Karpas-422 (cell line): ENCODE measurements around the gene ABHD16A. TPM values are rescaled to one million over a fixed set of nuclear protein-coding genes. Genes with fewer than 3 reads are reported as not detected.
A peak's percentile ranks its signal among the peaks of the same experiment; 100 is the strongest.

Experiments used
- DNase-seq: peaks from one replicate; pipeline ENCODE4 v3.0.0-alpha.2; 2015
- H2AFZ ChIP-seq: fragments of 200-600 bp; sonication (generic); 2 replicates; pipeline ENCODE4 v1.6.1; 2014; ENCODE audit warnings: antibody characterized with exemption, low read length, mixed read lengths
- H3K27ac ChIP-seq: fragments of 200-600 bp; sonication (generic); 2 replicates; pipeline ENCODE4 v1.5.1; 2014; ENCODE audit warnings: mild to moderate bottlenecking, low read length, moderate library complexity
- H3K27me3 ChIP-seq: fragments of 200-600 bp; sonication (generic); 2 replicates; pipeline ENCODE4 v1.6.1; 2014; ENCODE audit warnings: low read length, mixed read lengths
- H3K36me3 ChIP-seq: fragments of 200-600 bp; sonication (generic); 2 replicates; pipeline ENCODE4 v1.6.1; 2014; ENCODE audit warnings: low read length, mixed read lengths; ENCODE audit not compliant: insufficient read depth
- H3K4me1 ChIP-seq: fragments of 200-600 bp; sonication (generic); 2 replicates; pipeline ENCODE4 v1.6.1; 2014; ENCODE audit warnings: mild to moderate bottlenecking, low read length, mixed read lengths
- H3K4me2 ChIP-seq: fragments of 200-600 bp; sonication (generic); 2 replicates; pipeline ENCODE4 v1.6.1; 2014; ENCODE audit warnings: low read length, low read depth, mild to moderate bottlenecking; ENCODE audit not compliant: poor library complexity, severe bottlenecking
- H3K4me3 ChIP-seq: fragments of 200-600 bp; sonication (generic); 2 replicates; pipeline ENCODE4 v1.5.1; 2014; ENCODE audit warnings: mild to moderate bottlenecking, antibody characterized with exemption, low read length, mixed read lengths
- H3K79me2 ChIP-seq: fragments of 200-600 bp; sonication (generic); 2 replicates; pipeline ENCODE4 v1.6.1; 2014; ENCODE audit warnings: mild to moderate bottlenecking, low read length, mixed read lengths
- H3K9ac ChIP-seq: fragments of 200-600 bp; sonication (generic); 2 replicates; pipeline ENCODE4 v1.6.0; 2014; ENCODE audit warnings: low read length
- H3K9me2 ChIP-seq: fragments of 200-600 bp; sonication (generic), shearing (Covaris generic); replicated peaks from 2 replicates; pipeline ENCODE4 v1.6.0; 2014; ENCODE audit warnings: mild to moderate bottlenecking, low read length, moderate library complexity; ENCODE audit not compliant: insufficient read depth
- H3K9me3 ChIP-seq: fragments of 300-700, 200-600 bp; sonication (generic); 2 replicates; pipeline ENCODE4 v1.6.1; 2014; ENCODE audit warnings: low read length, mixed read lengths
- H4K20me1 ChIP-seq: fragments of 200-600 bp; sonication (generic); 2 replicates; pipeline ENCODE4 v1.6.1; 2014; ENCODE audit warnings: mild to moderate bottlenecking, antibody characterized with exemption, low read length, low read depth; ENCODE audit not compliant: insufficient read depth
- total RNA-seq: library from RNA; depleted of rRNA; stranded (reverse); fragments of >200 nt; shearing (Covaris generic); gene quantifications from 2 replicates; pipeline ENCODE4 v1.2.3, GENCODE V29; 2014; ENCODE audit warnings: low replicate concordance

ABHD16A gene
- total RNA-seq, 1 experiment from 2014 or later, result 55.6 TPM

DNA sequence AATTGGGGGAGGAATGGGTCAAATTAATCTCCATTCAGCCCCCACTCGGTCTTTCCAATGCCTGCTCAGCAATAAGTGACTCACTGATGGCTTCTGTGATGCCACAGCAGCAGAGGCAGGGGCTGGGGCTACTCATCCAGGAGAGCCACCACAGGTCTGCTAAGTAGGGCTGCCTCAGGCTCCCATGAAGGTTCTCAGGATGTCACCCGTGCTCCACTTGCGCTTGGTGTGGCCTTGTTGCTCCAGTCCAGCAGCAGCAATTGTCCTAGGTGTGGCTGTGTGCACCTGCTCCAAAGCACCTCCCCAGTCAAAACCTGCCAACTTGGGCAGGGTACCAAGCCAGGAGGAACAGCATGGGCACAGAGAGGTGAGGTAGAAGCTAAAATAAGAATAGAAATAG, 19.0 kb upstream of the ABHD16A start:
- no peak overlapping the region for H2AFZ ChIP-seq
- DNase-seq, result no peak

DNA sequence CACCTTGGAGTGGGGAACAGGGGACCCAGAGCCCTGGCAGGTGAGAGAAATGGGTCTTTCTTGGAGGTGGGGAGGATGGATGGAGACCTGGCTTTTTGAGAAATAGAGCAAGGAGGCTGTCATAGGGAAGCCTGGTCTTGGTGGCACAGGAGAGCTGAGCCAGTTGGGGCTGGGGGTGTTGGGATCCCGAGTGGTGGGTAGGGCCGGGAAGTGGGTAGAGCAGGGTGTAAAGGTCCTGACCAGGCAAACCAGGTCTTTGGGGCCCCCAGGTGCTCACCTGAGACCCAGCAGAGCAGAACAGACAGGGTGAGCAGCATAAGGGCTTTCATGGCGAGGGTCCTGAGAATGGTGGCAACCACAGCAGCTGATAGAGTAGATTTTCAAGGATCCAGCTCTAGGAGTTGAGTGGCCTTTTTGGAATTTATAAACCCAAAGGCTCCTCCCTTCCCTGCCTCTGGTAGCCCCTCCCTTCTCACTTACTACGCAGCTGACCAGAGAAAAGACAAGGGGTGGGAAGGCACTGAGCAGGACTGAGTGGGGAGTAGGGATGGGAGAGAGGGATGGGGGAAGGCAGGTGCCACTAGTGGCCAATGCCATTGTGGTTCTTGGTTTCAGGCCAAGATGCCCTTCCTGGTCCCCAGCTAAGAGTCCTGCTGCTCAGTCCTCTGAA, 18.4 kb upstream of the ABHD16A start, which contains the start of gene LY6G6C:
TSS of gene LY6G6C (minus strand) at position 396 of the 670 bp plus-strand sequence. CDS start at position 329, 67 bp downstream.
- H3K9ac ChIP-seq, result no peak within 1 kb of the TSS
- H3K36me3 ChIP-seq, result no peaks in the 10 kb centered on the region
- no peak within 1 kb of the TSS for H3K4me3 ChIP-seq
- peaks cover 9% of the 10 kb centered on the region for H3K4me1 ChIP-seq
- no peaks in the 10 kb centered on the region for H3K9me2 ChIP-seq
- no peaks in the 10 kb centered on the region for H3K79me2 ChIP-seq
- no peaks in the 10 kb centered on the region for H3K9me3 ChIP-seq
- H4K20me1 ChIP-seq, result no peaks in the 10 kb centered on the region
- H3K27ac ChIP-seq, result no peak within 1 kb of the TSS
- H2AFZ ChIP-seq, result no peak within 1 kb of the TSS
- H3K4me2 ChIP-seq, result no peak within 1 kb of the TSS
- H3K27me3 ChIP-seq, result no peaks in the 10 kb centered on the region
- DNase-seq, result no peak

More for the DNA sequence above, 19.0 kb upstream of the ABHD16A start:
- H3K9me3 ChIP-seq, result no peaks in the 10 kb centered on the region
- no peaks in the 10 kb centered on the region for H3K27me3 ChIP-seq
- no peaks in the 10 kb centered on the region for H4K20me1 ChIP-seq
- no peak overlapping the region for H3K9ac ChIP-seq
- no peaks in the 10 kb centered on the region for H3K79me2 ChIP-seq
- no peaks in the 10 kb centered on the region for H3K36me3 ChIP-seq
- H3K4me1 ChIP-seq, result peaks cover 16% of the 10 kb centered on the region
- H3K27ac ChIP-seq, result no peak overlapping the region
- no peak overlapping the region for H3K4me2 ChIP-seq
- no peaks in the 10 kb centered on the region for H3K9me2 ChIP-seq
- H3K4me3 ChIP-seq, result no peak overlapping the region

DNA sequence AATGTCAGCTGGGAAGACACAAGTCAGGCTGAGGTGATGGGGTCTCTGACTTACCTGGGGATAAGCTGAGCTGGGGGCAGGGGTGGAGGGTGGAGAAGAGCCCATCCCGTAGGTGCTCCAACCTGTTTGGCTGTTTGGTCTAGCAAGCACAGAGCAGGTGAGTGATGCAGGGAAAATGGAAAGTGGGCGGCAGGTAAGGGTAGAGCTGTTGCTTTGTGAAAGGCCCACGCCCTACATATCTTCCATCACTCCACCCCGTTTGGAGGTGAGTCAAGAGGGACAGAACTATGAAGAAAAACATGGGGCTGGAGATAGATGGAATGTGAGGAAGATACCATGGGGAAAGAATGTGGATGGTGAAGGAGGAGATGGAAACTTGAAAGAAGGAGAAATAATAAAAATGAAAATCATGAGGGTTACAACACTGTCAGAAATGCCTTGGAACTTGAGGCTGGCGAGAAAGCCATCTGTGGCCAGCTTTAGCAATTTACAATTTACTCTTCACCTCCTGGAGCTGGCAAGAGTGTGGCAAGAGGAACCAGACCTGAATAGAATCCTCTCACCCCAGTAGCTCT, 17.2 kb upstream of the ABHD16A start:
- Histone ChIP-seq H4K20me1 (no peaks in the 10 kb centered on the region), H3K36me3 (no peaks in the 10 kb centered on the region), H3K27ac (no peak overlapping the region), H2AFZ (no peak overlapping the region), H3K79me2 (no peaks in the 10 kb centered on the region), H3K4me2 (no peak overlapping the region), H3K27me3 (no peaks in the 10 kb centered on the region), H3K9ac (no peak overlapping the region), H3K9me3 (no peaks in the 10 kb centered on the region), H3K4me1 (peaks cover 8% of the 10 kb centered on the region), H3K4me3 (no peak overlapping the region), H3K9me2 (no peaks in the 10 kb centered on the region)
- no peak for DNase-seq

DNA sequence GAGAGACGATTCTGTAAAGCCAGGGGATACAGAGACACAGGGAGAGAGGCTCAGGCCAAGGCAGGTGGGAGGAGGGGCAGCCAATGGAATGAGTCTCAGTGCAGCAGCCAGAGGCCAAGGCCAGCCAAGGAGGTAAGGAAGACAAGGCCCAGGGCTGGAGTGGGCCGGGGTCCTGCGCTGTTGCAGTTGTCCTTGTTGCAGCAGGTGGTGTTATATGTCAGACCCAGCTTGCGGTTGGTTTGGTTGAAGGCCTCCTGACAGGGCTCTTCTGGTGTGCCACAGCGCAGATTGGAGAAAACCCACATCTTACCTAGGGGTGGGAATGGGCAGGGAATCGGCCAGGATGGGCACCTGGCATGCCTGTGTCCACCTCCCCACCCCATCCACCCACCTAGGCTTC, 15.9 kb upstream of the ABHD16A start:
- Histone ChIP-seq H2AFZ (no peak overlapping the region), H3K4me1 (peaks cover 8% of the 10 kb centered on the region), H3K27ac (no peak overlapping the region), H3K4me2 (no peak overlapping the region), H3K9me2 (no peaks in the 10 kb centered on the region), H3K36me3 (no peaks in the 10 kb centered on the region), H4K20me1 (no peaks in the 10 kb centered on the region), H3K9me3 (no peaks in the 10 kb centered on the region), H3K79me2 (no peaks in the 10 kb centered on the region), H3K9ac (no peak overlapping the region), H3K27me3 (no peaks in the 10 kb centered on the region), H3K4me3 (no peak overlapping the region)
- DNase-seq, result no peak

DNA sequence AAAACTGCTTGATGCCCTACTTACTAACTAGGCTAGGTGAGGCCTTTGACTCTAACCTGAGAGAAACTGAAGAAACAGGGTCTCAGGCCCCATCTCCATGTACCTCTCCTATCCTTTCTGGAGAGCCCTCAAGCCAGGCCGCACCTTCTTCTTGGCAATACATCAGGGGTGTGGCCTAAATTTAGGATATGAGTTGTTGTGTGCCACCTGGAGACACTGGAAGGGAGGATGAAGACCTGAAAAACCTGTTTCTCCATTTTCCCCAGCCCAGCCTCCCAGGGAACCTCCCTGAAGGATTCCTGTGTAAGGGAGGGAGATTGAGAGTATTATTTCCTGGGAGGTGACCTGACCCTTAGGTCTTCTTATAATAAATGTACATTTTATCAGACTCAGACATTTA, 15.1 kb upstream of the ABHD16A start:
- no peak overlapping the region for H3K27ac ChIP-seq
- H3K9ac ChIP-seq, result no peak overlapping the region
- H3K36me3 ChIP-seq, result no peaks in the 10 kb centered on the region
- H3K9me2 ChIP-seq, result no peaks in the 10 kb centered on the region
- peaks cover 8% of the 10 kb centered on the region for H3K4me1 ChIP-seq
- H4K20me1 ChIP-seq, result no peaks in the 10 kb centered on the region
- H3K4me2 ChIP-seq, result no peak overlapping the region
- no peak overlapping the region; the same call in 1 of the 2 replicates for H2AFZ ChIP-seq
- H3K9me3 ChIP-seq, result no peaks in the 10 kb centered on the region
- H3K27me3 ChIP-seq, result no peaks in the 10 kb centered on the region
- no peak overlapping the region for H3K4me3 ChIP-seq
- no peaks in the 10 kb centered on the region for H3K79me2 ChIP-seq
- DNase-seq, result no peak

DNA sequence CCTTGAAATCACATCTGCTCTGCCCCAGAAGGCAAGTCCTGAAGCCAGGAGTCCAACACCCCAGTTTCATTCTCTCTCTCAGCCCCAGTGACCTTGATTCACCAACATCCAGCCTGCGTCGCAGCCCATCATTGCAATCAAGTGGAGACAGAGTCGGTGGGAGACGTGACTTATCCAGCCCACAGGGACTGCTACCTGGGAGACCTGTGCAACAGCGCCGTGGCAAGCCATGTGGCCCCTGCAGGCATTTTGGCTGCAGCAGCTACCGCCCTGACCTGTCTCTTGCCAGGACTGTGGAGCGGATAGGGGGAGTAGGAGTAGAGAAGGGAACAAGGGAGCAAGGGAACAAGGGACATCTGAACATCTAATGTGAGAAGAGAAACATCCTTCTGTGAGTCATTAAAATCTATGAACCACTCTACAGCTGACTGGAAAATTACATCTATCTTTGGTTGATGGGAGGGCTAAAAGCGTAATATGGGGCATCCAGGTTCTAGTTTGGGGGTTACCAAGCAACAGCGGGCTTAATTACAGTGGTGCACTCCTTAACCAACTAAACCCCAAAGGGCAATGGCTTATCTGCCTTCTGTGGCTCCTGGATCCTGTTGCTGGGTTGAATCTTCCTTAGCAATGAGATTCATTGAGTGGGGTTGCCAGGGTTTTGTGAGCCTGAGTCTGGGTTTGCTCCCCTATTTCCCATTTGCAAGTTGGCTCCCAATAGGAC, 14.5 kb upstream of the ABHD16A start:
- no peaks in the 10 kb centered on the region for H3K9me3 ChIP-seq
- H3K9ac ChIP-seq, result peak overlapping the region; percentile 46; the same call in 1 of the 2 replicates
- peaks cover 8% of the 10 kb centered on the region for H3K4me1 ChIP-seq
- peak overlapping the region; percentile 32 for H3K4me2 ChIP-seq
- H3K27me3 ChIP-seq, result no peaks in the 10 kb centered on the region
- no peaks in the 10 kb centered on the region for H3K9me2 ChIP-seq
- H4K20me1 ChIP-seq, result no peaks in the 10 kb centered on the region
- no peaks in the 10 kb centered on the region for H3K79me2 ChIP-seq
- no peaks in the 10 kb centered on the region for H3K36me3 ChIP-seq
- H3K27ac ChIP-seq, result no peak overlapping the region
- H2AFZ ChIP-seq, result peak overlapping the region; percentile 89; the same call in 1 of the 2 replicates
- H3K4me3 ChIP-seq, result no peak overlapping the region; the same call in 1 of the 2 replicates
- peak; percentile 74 for DNase-seq

DNA sequence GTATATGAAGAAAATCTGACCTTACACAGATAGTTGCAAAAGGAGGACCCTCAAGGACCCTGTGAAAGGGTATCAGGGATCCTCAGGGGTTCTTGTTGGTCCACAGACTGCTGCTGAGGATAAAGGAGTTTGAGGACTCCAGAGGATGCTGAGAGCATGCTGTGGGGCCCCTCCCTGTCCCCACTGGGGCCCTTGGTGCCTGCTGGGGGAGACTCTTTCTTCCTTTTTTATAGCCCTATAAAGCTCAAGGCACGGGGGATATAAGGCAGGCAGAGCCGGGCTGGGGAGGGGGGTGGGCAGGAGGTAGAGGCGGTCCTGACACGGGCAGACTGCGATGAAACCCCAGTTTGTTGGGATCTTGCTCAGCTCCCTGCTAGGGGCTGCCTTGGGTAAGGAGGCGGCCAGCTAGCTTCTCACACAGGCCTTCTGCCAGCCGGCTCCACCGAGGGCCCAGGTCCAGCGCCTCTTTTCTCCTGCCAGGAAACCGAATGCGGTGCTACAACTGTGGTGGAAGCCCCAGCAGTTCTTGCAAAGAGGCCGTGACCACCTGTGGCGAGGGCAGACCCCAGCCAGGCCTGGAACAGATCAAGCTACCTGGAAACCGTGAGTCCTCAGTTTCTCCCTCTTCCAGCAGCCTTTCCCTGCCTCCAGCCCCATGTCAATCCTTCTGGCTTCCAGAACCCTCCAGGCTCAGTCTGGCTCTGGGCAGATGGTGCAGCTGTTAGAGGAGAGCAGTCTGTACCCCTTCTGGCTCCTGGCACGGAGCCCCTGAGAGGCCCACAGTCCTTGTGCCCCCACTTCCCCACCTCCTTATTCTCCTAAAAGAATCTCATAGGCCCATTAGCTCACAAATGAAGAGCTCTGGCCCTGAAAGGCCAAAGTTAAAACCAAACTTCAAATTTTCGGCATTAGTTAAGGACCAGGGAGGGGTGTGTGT, 12.2 kb upstream of the ABHD16A start, which contains the start of gene LY6G6D:
TSS of gene LY6G6D (plus strand) at position 327 of the 937 bp plus-strand sequence. CDS start at position 335, 8 bp downstream.
- no peaks in the 10 kb centered on the region for H3K27me3 ChIP-seq
- no peak within 1 kb of the TSS for H2AFZ ChIP-seq
- H3K9me2 ChIP-seq, result no peaks in the 10 kb centered on the region
- no peaks in the 10 kb centered on the region for H3K9me3 ChIP-seq
- no peak within 1 kb of the TSS for H3K4me2 ChIP-seq
- no peak within 1 kb of the TSS for H3K27ac ChIP-seq
- H3K79me2 ChIP-seq, result no peaks in the 10 kb centered on the region
- no peaks in the 10 kb centered on the region for H4K20me1 ChIP-seq
- DNase-seq, result no peak
- H3K9ac ChIP-seq, result no peak within 1 kb of the TSS
- H3K36me3 ChIP-seq, result no peaks in the 10 kb centered on the region
- H3K4me3 ChIP-seq, result no peak within 1 kb of the TSS
- peaks cover 8% of the 10 kb centered on the region for H3K4me1 ChIP-seq
